Peyer's patch (tissue), 4 donors: ENCODE measurements around the gene PRKD1. TPM values are rescaled to one million over a fixed set of nuclear protein-coding genes. Genes with fewer than 3 reads are reported as not detected.

Experiments used
- DNase-seq, 3 donors: peaks; one replicate each; pipeline ENCODE4 v3.0.0-alpha.2; 2017 to 2019
- H3K27ac ChIP-seq, 4 donors: fragments of 200-600 bp; sonication (generic); one replicate each; pipeline ENCODE4 v1.5.1; 2016 to 2019
- H3K27me3 ChIP-seq, 2 donors: fragments of 200-600 bp; sonication (generic); one replicate each; pipeline ENCODE4 v1.5.1; 2019
- H3K36me3 ChIP-seq, 3 donors: fragments of 200-600 bp; sonication (generic); one replicate each; pipeline ENCODE4 v1.5.1; 2016 to 2019
- H3K4me1 ChIP-seq, 4 donors: fragments of 200-600 bp; sonication (generic); one replicate each; pipeline ENCODE4 v1.5.1; 2016 to 2019
- H3K4me3 ChIP-seq, 4 donors: fragments of 200-600 bp; sonication (generic); 1 replicate in 3 of 4; 2 replicates in 1 of 4; pipeline ENCODE4 v1.5.1; 2016 to 2019; ENCODE audit warnings: mild to moderate bottlenecking in 1 of 4
- H3K9me3 ChIP-seq, 4 donors: fragments of 200-600 bp; sonication (generic); one replicate each; pipeline ENCODE4 v1.5.1; 2016 to 2019; ENCODE audit warnings: mild to moderate bottlenecking in 1 of 4
- CTCF ChIP-seq, 6 experiments: fragments of 450-650 bp in 4 of 6; fragments of 200-600 bp in 2 of 6; sonication (generic) in 1 of 6; IDR thresholded peaks; one replicate each; pipeline ENCODE4 v1.5.1; 2017 to 2019; ENCODE audit warnings: antibody characterized with exemption in 6 of 6, mild to moderate bottlenecking in 3 of 6, moderate library complexity in 1 of 6
- POLR2A ChIP-seq, 2 donors: fragments of 450-650 bp; IDR thresholded peaks; one replicate each; pipeline ENCODE4 v1.5.1; 2017; ENCODE audit warnings: antibody characterized with exemption in 2 of 2, mild to moderate bottlenecking in 2 of 2, moderate library complexity in 2 of 2
- total RNA-seq, 4 donors: library from RNA; depleted of rRNA; stranded (reverse); fragments of >200 nt; gene quantifications; one replicate each; pipeline ENCODE4 v1.1.0, GENCODE V29; 2016

Gene PRKD1
- total RNA-seq, 4 donors from 2014 or later, result 0.88 to 5.0 (median 3.6) TPM

GRCh38 chr14:29637411-29637810, 290.2 kb downstream of the PRKD1 start:
- Histone ChIP-seq H3K27ac (no peak overlapping the region), H3K36me3 (no peaks in the 10 kb centered on the region), H3K9me3 (no peaks in the 10 kb centered on the region), H3K4me3 (no peak overlapping the region), H3K27me3 (no peaks in the 10 kb centered on the region), H3K4me1 (no peaks in the 10 kb centered on the region)
- no peak for DNase-seq
- TF ChIP-seq CTCF (IDR thresholded peaks at IDR 0.05) (no peak), POLR2A (IDR thresholded peaks at IDR 0.05) (no peak)

- H3K4me1 ChIP-seq, result no peaks in the 10 kb centered on the region
- H3K27ac ChIP-seq, result no peak overlapping the region
- no peaks in the 10 kb centered on the region for H3K9me3 ChIP-seq
- no peaks in the 10 kb centered on the region for H3K36me3 ChIP-seq
- no peaks in the 10 kb centered on the region for H3K27me3 ChIP-seq
- TF ChIP-seq CTCF (IDR thresholded peaks at IDR 0.05) (no peak), POLR2A (IDR thresholded peaks at IDR 0.05) (no peak)
- H3K4me3 ChIP-seq, result no peak overlapping the region
- DNase-seq, result no peak
Observed at GRCh38 chr14:29636870-29637269, 290.8 kb downstream of the PRKD1 start.

- H3K27ac ChIP-seq, result no peak overlapping the region
- H3K9me3 ChIP-seq, result no peaks in the 10 kb centered on the region
- H3K27me3 ChIP-seq, result no peaks in the 10 kb centered on the region
- H3K36me3 ChIP-seq, result no peaks in the 10 kb centered on the region
- H3K4me1 ChIP-seq, result no peaks in the 10 kb centered on the region
- no peak for DNase-seq
- TF ChIP-seq CTCF (IDR thresholded peaks at IDR 0.05) (no peak), POLR2A (IDR thresholded peaks at IDR 0.05) (no peak)
- no peak overlapping the region for H3K4me3 ChIP-seq
Observed at GRCh38 chr14:29630566-29631160, 297.0 kb downstream of the PRKD1 start.

GRCh38 chr14:29629839-29630238, 297.8 kb downstream of the PRKD1 start:
- H3K27me3 ChIP-seq, result no peaks in the 10 kb centered on the region
- no peak overlapping the region for H3K4me3 ChIP-seq
- no peaks in the 10 kb centered on the region for H3K9me3 ChIP-seq
- DNase-seq, result no peak
- no peak overlapping the region for H3K27ac ChIP-seq
- H3K4me1 ChIP-seq, result no peaks in the 10 kb centered on the region
- no peak for TF ChIP-seq CTCF (IDR thresholded peaks at IDR 0.05)
- no peak for TF ChIP-seq POLR2A (IDR thresholded peaks at IDR 0.05)
- no peaks in the 10 kb centered on the region for H3K36me3 ChIP-seq

GRCh38 chr14:29627137-29627536, 300.5 kb downstream of the PRKD1 start:
- H3K9me3 ChIP-seq, result no peaks in the 10 kb centered on the region
- no peaks in the 10 kb centered on the region for H3K36me3 ChIP-seq
- no peaks in the 10 kb centered on the region for H3K27me3 ChIP-seq
- H3K4me3 ChIP-seq, result no peak overlapping the region
- no peaks in the 10 kb centered on the region for H3K4me1 ChIP-seq
- TF ChIP-seq POLR2A (IDR thresholded peaks at IDR 0.05) (no peak), CTCF (IDR thresholded peaks at IDR 0.05) (no peak)
- no peak overlapping the region for H3K27ac ChIP-seq
- no peak for DNase-seq
